IMR-90 (cell line): Measurements from ENCODE around the gene SNED1.

Experiments used
- BHLHE40 ChIP-seq: fragments of 150-350 bp; IDR thresholded peaks from 2 replicates; pipeline ENCODE4 v1.6.1; 2016; ENCODE audit warnings: mild to moderate bottlenecking, low read depth, low read length
- CEBPB ChIP-seq: IDR thresholded peaks from 2 replicates; pipeline ENCODE4 v1.6.1; 2012; ENCODE audit warnings: low read depth, low read length, improper control_type of control experiment
- CHD1 ChIP-seq: IDR thresholded peaks from 2 replicates; pipeline ENCODE4 v1.6.1; 2012; ENCODE audit warnings: low read depth, low read length, improper control_type of control experiment
- MXI1 ChIP-seq: IDR thresholded peaks from 2 replicates; pipeline ENCODE4 v1.6.1; 2012; ENCODE audit warnings: low read depth, mild to moderate bottlenecking, low read length, moderate library complexity, borderline replicate concordance
- POLR2A ChIP-seq: IDR thresholded peaks from 2 replicates; pipeline ENCODE4 v1.6.1; 2012; ENCODE audit warnings: mild to moderate bottlenecking, low read depth, low read length
- RAD21 ChIP-seq: IDR thresholded peaks from 2 replicates; pipeline ENCODE4 v1.6.1; 2012; ENCODE audit warnings: low read length, improper control_type of control experiment
- RCOR1 ChIP-seq: IDR thresholded peaks from 2 replicates; pipeline ENCODE4 v1.6.1; 2012; ENCODE audit warnings: mild to moderate bottlenecking, low read length, improper control_type of control experiment; ENCODE audit not compliant: insufficient replicate concordance
- TF ChIP-seq, protein P1 (sequence below): conservative IDR thresholded peaks from 2 replicates; pipeline ENCODE4 v1.5.1; 2012; ENCODE audit warnings: mild to moderate bottlenecking, low read depth, low read length, improper control_type of control experiment
- TF ChIP-seq, protein P2 (sequence below): fragments of 150-350 bp; IDR thresholded peaks from 2 replicates; pipeline ENCODE4 v1.6.1; 2017; ENCODE audit warnings: mild to moderate bottlenecking, antibody characterized with exemption, low read length, low read depth

DNA sequence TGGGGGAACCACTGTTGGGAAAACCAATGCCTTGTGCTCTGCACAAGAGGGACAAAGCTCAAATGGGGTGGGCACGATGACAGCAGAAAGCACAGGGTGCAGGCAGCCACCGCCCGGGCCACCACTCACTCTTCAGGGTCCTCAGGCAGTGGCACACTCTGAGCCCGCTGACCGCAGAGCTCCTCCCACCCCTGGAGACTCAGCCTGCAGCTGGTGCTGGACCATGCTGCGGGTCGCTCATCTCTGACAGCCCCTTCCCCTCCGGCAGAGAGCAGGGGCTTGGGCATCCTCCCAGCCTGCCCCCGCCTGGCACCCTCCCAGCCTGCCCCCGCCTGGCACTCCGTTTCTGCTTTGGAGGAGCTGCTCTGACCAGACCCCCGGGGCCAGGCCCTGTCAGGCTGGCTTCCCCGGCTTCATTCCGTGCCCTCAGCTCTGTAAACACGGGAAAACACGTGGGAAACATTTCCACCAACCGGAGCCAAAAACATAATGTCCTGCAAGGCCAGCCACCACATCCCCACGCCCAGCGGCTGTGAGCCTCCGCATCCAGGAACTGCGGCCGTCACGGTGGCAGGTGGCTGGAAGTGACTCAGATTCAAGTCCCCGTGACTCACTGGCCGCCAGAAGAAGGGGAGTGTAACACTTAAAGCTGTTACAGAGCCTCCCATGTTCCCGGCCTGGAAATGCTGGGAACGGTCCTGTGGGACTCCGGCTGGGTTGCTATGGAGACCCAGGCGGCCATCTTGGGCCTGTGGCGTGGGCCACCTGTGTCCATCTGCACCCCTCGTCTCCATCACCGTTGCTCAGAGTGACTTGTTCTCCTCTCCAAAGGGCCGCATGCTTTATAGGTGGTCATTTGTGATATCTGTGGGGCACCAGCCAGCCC lies 6.8 kb upstream of the SNED1 start:
- TF ChIP-seq, protein P1, sequence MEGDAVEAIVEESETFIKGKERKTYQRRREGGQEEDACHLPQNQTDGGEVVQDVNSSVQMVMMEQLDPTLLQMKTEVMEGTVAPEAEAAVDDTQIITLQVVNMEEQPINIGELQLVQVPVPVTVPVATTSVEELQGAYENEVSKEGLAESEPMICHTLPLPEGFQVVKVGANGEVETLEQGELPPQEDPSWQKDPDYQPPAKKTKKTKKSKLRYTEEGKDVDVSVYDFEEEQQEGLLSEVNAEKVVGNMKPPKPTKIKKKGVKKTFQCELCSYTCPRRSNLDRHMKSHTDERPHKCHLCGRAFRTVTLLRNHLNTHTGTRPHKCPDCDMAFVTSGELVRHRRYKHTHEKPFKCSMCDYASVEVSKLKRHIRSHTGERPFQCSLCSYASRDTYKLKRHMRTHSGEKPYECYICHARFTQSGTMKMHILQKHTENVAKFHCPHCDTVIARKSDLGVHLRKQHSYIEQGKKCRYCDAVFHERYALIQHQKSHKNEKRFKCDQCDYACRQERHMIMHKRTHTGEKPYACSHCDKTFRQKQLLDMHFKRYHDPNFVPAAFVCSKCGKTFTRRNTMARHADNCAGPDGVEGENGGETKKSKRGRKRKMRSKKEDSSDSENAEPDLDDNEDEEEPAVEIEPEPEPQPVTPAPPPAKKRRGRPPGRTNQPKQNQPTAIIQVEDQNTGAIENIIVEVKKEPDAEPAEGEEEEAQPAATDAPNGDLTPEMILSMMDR: no peak
- TF ChIP-seq POLR2A (no peak), CEBPB (no peak), RAD21 (no peak), BHLHE40 (peak; percentile 56; the same call in 1 of the 2 replicates), CHD1 (no peak), RCOR1 (peak; percentile 96), MXI1 (0 out of 2 replicates have a peak, but pooled peaks have one; percentile 57)
- TF ChIP-seq, protein P2, sequence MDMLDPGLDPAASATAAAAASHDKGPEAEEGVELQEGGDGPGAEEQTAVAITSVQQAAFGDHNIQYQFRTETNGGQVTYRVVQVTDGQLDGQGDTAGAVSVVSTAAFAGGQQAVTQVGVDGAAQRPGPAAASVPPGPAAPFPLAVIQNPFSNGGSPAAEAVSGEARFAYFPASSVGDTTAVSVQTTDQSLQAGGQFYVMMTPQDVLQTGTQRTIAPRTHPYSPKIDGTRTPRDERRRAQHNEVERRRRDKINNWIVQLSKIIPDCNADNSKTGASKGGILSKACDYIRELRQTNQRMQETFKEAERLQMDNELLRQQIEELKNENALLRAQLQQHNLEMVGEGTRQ: peak; percentile 67
